B cell (primary cell): ENCODE data around the gene MT3. TPM values are rescaled to one million over a fixed set of nuclear protein-coding genes. Genes with fewer than 3 reads are reported as not detected.

ENCODE experiments used
- ATAC-seq: fragments of 200-7000 bp; cut with Tn5 transposase; one replicate; pipeline ENCODE4 v1.10.0; 2021; ENCODE audit warnings: low read depth, mild to moderate bottlenecking, moderate number of reproducible peaks, moderate library complexity
- CTCF ChIA-PET: fragments of 350-600 bp; sonication (Branson Sonifier 250); formaldehyde crosslinking; loops from one replicate; lab custom pipeline; 2021; ENCODE audit warnings: antibody characterized with exemption, inconsistent platforms; lab: Charles Lee
- POLR2A ChIA-PET: fragments of 350-600 bp; sonication (Branson Sonifier 250); formaldehyde crosslinking; loops from one replicate; lab custom pipeline; 2021; ENCODE audit warnings: antibody characterized with exemption; lab: Charles Lee
- DNase-seq: peaks from one replicate; pipeline ENCODE4 v3.0.0; 2013
- H2AFZ ChIP-seq: 2 replicates; pipeline ENCODE4 v1.6.1; 2012; ENCODE audit warnings: mild to moderate bottlenecking, low read depth, low read length; ENCODE audit not compliant: insufficient read depth, poor library complexity, severe bottlenecking
- H3K27ac ChIP-seq, 2 donors: 1 replicate in 1 of 2; 2 replicates in 1 of 2; pipeline ENCODE4 v1.5.1; 2012 to 2013; ENCODE audit warnings: low read length in 2 of 2, mild to moderate bottlenecking in 2 of 2, moderate library complexity in 1 of 2
- H3K27me3 ChIP-seq, 4 experiments: fragments of 200-600 bp in 1 of 4; sonication (generic) in 1 of 4; replicated peaks in 1 of 4; 1 replicate in 2 of 4; 2 replicates in 2 of 4; pipeline versions ENCODE4 v1.6.1 to v1.7.0; 2013 to 2016; ENCODE audit warnings: low read length in 3 of 4, mild to moderate bottlenecking in 2 of 4, mixed read lengths in 1 of 4, moderate library complexity in 1 of 4; ENCODE audit not compliant: insufficient read depth in 4 of 4, control insufficient read depth in 3 of 4; ENCODE audit errors: control extremely low read depth in 1 of 4
- H3K36me3 ChIP-seq, 2 experiments: replicated peaks in 1 of 2; 1 replicate in 1 of 2; 2 replicates in 1 of 2; pipeline versions ENCODE4 v1.6.1 to v1.7.1; 2013; ENCODE audit warnings: low read length in 1 of 2; ENCODE audit not compliant: insufficient read depth in 2 of 2, control insufficient read depth in 1 of 2; ENCODE audit errors: control extremely low read depth in 1 of 2, extremely low read depth in 1 of 2
- H3K4me1 ChIP-seq, 2 donors: fragments of 200-600 bp in 1 of 2; sonication (generic) in 1 of 2; 1 replicate in 1 of 2; 2 replicates in 1 of 2; pipeline versions ENCODE4 v1.5.1 to v1.6.1; 2013 to 2017; ENCODE audit warnings: low read length in 2 of 2; ENCODE audit not compliant: control insufficient read depth in 2 of 2, insufficient read depth in 2 of 2
- H3K4me2 ChIP-seq: replicated peaks from 2 replicates; pipeline ENCODE3; 2012; ENCODE audit warnings: mild to moderate bottlenecking, low read depth, low read length; ENCODE audit not compliant: poor library complexity, severe bottlenecking
- H3K4me3 ChIP-seq, 5 experiments: fragments of 200-600 bp in 1 of 5; sonication (generic) in 1 of 5; 1 replicate in 3 of 5; 2 replicates in 2 of 5; pipeline versions ENCODE4 v1.5.1 to v1.7.0; 2011 to 2016; ENCODE audit warnings: low read length in 4 of 5, mild to moderate bottlenecking in 4 of 5, low read depth in 2 of 5, control low read depth in 1 of 5, moderate library complexity in 1 of 5; ENCODE audit not compliant: insufficient read depth in 1 of 5; ENCODE audit errors: control extremely low read depth in 1 of 5, extremely low read depth in 1 of 5
- H3K79me2 ChIP-seq: fragments of 200-600 bp; sonication (generic); one replicate; pipeline ENCODE4 v1.6.0; 2016; ENCODE audit warnings: low read length; ENCODE audit not compliant: control insufficient read depth, insufficient read depth
- H3K9ac ChIP-seq: fragments of 200-600 bp; sonication (generic); 2 replicates; pipeline ENCODE4 v1.6.1; 2017; ENCODE audit warnings: mild to moderate bottlenecking, low read length, moderate library complexity
- H3K9me3 ChIP-seq, 3 donors: one replicate each; pipeline versions ENCODE4 v1.6.1 to v1.7.1; 2013; ENCODE audit warnings: low read length in 2 of 3; ENCODE audit not compliant: control insufficient read depth in 2 of 3, insufficient read depth in 1 of 3; ENCODE audit errors: control extremely low read depth in 1 of 3
- H4K20me1 ChIP-seq: 2 replicates; pipeline ENCODE4 v1.6.0; 2012; ENCODE audit warnings: mild to moderate bottlenecking, low read length; ENCODE audit not compliant: insufficient read depth, control insufficient read depth, poor library complexity, severe bottlenecking
- H3K27ac Mint-ChIP-seq: one replicate; pipeline ENCODE4 v1.8.0; 2021; ENCODE audit warnings: mixed read lengths
- H3K27me3 Mint-ChIP-seq: one replicate; pipeline ENCODE4 v1.8.0; 2021; ENCODE audit warnings: mixed read lengths
- H3K4me1 Mint-ChIP-seq: one replicate; pipeline ENCODE4 v1.8.0; 2021; ENCODE audit warnings: mixed read lengths
- H3K4me3 Mint-ChIP-seq: one replicate; pipeline ENCODE4 v1.8.0; 2021; ENCODE audit warnings: mixed read lengths
- H3K9me3 Mint-ChIP-seq: one replicate; pipeline ENCODE4 v1.8.0; 2022; ENCODE audit warnings: mixed read lengths; ENCODE audit not compliant: insufficient read depth
- EZH2 ChIP-seq: IDR thresholded peaks from 2 replicates; pipeline ENCODE4 v1.6.1; 2012; ENCODE audit warnings: borderline replicate concordance, low read depth, mild to moderate bottlenecking, moderate library complexity, low read length; ENCODE audit not compliant: insufficient read depth, poor library complexity, severe bottlenecking
- WGBS: methylation state at CpG from one replicate; pipeline ENCODE4 v1.1.5; 2013; ENCODE audit warnings: missing lambda C conversion rate; ENCODE audit not compliant: insufficient coverage; 5-methylcytosine and 5-hydroxymethylcytosine counted together
- intact Hi-C: fragments of 100-400 bp; cut with micrococcal nuclease; formaldehyde crosslinking; loops from one replicate; pipeline ENCODE4 v1.10.0; 2022
- polyA plus RNA-seq: library from polyadenylated mRNA; depleted of rRNA; stranded (reverse); fragments of >200 nt; gene quantifications from 2 replicates; pipeline ENCODE4 v1.2.3, GENCODE V29; 2012
- total RNA-seq, 2 donors: library from RNA; stranded (reverse); fragments of 120-200 nt in 1 of 2; gene quantifications; 1 replicate in 1 of 2; 2 replicates in 1 of 2; pipeline versions ENCODE4 v1.2.3 to v1.2.4, GENCODE V29; 2013 to 2022
- TF ChIP-seq, protein P1 (sequence below): fragments of 200-600 bp; IDR thresholded peaks from one replicate; pipeline ENCODE4 v1.8.0; 2022; ENCODE audit warnings: antibody characterized with exemption, mild to moderate bottlenecking

The MT3 gene
- total and polyA plus RNA-seq, 2 donors (not counting 1 experiment from before 2014, with no cell fraction given) = not detected

DNA sequence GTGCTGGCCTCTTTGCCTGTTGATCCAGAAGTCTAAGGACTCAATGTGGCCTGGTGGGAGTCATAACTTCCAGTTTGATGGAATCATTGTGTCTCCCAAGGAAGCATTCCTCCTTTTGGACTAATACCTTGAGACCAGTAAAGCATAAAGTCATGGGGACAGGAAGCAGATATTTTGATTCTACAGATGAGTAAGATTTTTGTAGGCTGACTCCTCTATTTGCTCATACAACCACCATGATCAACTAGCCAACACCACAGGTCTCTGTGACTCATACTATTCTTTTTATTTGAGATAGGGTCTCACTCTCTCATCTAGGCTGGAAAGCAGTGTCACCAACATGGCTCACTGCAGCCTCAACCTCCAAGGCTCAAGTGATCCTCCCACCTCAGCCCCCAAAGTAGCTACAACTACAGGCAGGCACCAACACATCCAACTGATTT is 25.2 kb downstream of the MT3 start:
- Mint-ChIP-seq H3K9me3 (no peaks in the 10 kb centered on the region), H3K4me3 (no peak overlapping the region), H3K4me1 (peaks cover 27% of the 10 kb centered on the region), H3K27me3 (peaks cover 29% of the 10 kb centered on the region), H3K27ac (no peak overlapping the region)
- Histone ChIP-seq H3K27me3 (peaks cover 0 to 31% (median 15%) of the 10 kb centered on the region in 4 experiments), H3K4me2 (no peak overlapping the region), H2AFZ (no peak overlapping the region), H4K20me1 (no peaks in the 10 kb centered on the region), H3K79me2 (no peaks in the 10 kb centered on the region), H3K27ac (no peak overlapping the region), H3K9ac (no peak overlapping the region), H3K4me1 (peaks cover 20 to 26% of the 10 kb centered on the region in 2 donors), H3K9me3 (no peaks in the 10 kb centered on the region), H3K36me3 (no peaks in the 10 kb centered on the region), H3K4me3 (no peak overlapping the region)
- intact Hi-C loops = no loop called here
- POLR2A ChIA-PET = no interaction called here
- no peak for DNase-seq
- no peak for ATAC-seq
- CTCF ChIA-PET = no interaction called here
- TF ChIP-seq, protein P1, sequence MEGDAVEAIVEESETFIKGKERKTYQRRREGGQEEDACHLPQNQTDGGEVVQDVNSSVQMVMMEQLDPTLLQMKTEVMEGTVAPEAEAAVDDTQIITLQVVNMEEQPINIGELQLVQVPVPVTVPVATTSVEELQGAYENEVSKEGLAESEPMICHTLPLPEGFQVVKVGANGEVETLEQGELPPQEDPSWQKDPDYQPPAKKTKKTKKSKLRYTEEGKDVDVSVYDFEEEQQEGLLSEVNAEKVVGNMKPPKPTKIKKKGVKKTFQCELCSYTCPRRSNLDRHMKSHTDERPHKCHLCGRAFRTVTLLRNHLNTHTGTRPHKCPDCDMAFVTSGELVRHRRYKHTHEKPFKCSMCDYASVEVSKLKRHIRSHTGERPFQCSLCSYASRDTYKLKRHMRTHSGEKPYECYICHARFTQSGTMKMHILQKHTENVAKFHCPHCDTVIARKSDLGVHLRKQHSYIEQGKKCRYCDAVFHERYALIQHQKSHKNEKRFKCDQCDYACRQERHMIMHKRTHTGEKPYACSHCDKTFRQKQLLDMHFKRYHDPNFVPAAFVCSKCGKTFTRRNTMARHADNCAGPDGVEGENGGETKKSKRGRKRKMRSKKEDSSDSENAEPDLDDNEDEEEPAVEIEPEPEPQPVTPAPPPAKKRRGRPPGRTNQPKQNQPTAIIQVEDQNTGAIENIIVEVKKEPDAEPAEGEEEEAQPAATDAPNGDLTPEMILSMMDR = no peak
- no peak for TF ChIP-seq EZH2

DNA sequence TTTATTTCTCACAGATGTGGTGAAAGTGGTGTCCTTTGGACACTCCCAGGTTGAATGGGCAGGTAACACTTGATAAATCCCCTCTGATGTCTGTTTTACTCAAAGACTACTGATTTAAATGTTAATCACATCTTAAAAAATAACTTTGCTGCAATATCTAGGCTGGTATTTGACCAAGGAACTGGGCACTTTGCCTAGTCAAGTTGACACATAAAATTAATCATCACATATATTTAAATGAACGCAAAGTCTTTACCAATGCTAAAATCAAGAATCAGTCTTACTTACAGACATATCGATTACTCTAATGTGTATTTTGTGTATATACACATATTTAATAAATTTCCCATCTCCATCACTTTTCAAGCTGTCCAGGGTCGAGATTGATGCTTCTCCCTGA is 26.0 kb downstream of the MT3 start:
- Histone ChIP-seq H3K9ac (no peak overlapping the region), H3K36me3 (no peaks in the 10 kb centered on the region), H3K79me2 (no peaks in the 10 kb centered on the region), H3K4me1 (peaks cover 15 to 18% of the 10 kb centered on the region in 2 donors), H3K4me2 (no peak overlapping the region), H2AFZ (no peak overlapping the region), H4K20me1 (no peaks in the 10 kb centered on the region), H3K27ac (no peak overlapping the region), H3K27me3 (peaks cover 0 to 33% (median 17%) of the 10 kb centered on the region in 4 experiments), H3K9me3 (no peaks in the 10 kb centered on the region), H3K4me3 (no peak overlapping the region)
- no peak overlapping the region for H3K4me3 Mint-ChIP-seq
- ChIA-PET POLR2A (no interaction called here), CTCF (interaction anchor here (0.6 kb wide), 1 partner anchor 101 kb away, joined by 3 read pairs; no protein-coding TSS in a partner anchor)
- peaks cover 34% of the 10 kb centered on the region for H3K27me3 Mint-ChIP-seq
- ATAC-seq (no peak), DNase-seq (no peak)
- no peaks in the 10 kb centered on the region for H3K9me3 Mint-ChIP-seq
- TF ChIP-seq EZH2 = no peak
- TF ChIP-seq, protein P1 = no peak
- no peak overlapping the region for H3K27ac Mint-ChIP-seq
- 83% methylated on average over 1 of the region's 3 CpGs for WGBS
- H3K4me1 Mint-ChIP-seq = peaks cover 21% of the 10 kb centered on the region
- intact Hi-C loops = no loop called here
